NCI-H2107 treated with DMSO at 0.1 percent for 48 hours (cell line): ENCODE data around the gene TXNRD2.

ENCODE experiments used
- DNase-seq: peaks from one replicate; lab custom pipeline; 2025; ENCODE audit not compliant: unreplicated experiment; lab: John Stamatoyannopoulos, UW

The TXNRD2 gene

DNA sequence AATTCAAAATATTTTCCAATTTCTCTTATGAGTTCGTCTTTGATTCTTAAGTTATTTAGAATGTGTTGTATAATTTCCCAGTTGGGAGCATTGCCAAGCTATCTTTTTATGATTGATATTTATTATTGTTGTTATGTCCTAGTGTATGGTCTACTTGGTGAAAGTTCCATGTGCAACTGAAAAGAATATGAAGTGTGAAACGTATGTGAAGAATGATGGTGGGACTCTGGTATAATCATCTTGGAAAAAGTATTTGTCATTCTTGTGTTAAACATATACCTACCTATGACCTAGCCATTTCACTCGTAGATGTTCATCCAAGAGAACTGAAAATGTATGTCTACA lies 75.0 kb downstream of the TXNRD2 start:
- DNase-seq: no peak

DNA sequence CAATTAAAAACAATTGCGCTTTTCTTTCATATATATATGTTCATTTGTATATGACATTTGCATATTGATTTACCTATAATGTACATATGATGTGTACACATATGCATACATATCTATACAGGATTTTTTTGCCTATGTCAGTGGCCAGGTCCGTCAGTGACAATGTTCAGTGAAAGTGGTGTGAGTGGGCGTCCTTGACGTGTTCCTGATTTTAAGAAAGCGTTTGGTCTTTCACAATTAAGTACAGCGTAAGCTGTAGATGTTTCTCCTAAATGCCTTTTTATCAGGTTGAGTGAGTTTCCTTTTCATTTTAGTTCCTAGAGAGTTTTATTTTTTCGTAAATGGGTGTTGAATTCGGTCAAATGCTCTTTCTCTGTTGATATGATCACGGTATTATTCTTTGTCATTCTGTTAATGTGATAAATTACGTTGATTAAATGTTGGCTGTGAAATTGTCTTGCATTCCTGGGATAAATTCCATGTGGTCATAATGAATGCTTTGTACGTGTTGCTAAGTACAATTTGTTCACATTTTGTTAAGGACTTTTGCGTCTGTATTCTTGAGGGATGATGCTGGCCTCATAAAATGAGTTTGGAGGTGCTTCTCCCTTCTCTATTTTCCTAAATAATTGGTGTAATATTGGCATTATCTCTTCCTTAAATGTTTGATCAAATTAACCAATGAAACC lies 76.3 kb downstream of the TXNRD2 start:
- no peak for DNase-seq

- no peak for DNase-seq
Measured at GRCh38 chr22:19864538-19865106, 77.0 kb downstream of the TXNRD2 start.

DNA sequence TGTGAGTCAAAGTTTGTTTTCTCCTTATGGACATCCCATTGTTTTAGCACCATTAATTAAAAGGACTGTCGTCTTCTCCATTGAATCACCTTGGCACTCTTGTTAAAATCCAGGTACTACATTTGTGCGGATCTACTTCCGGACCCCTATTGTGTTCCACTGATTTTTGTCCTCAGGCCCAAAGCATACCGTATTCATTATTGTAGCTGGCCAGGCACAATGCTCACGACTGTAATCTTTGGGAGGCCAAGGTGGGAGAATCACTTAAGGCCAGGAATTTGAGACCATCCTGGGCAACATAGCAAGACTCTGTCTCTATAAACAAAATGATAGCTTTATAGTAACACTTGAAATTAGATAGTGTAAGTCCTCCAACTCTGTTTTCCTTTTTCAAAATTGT lies 78.0 kb downstream of the TXNRD2 start:
- no peak for DNase-seq

DNA sequence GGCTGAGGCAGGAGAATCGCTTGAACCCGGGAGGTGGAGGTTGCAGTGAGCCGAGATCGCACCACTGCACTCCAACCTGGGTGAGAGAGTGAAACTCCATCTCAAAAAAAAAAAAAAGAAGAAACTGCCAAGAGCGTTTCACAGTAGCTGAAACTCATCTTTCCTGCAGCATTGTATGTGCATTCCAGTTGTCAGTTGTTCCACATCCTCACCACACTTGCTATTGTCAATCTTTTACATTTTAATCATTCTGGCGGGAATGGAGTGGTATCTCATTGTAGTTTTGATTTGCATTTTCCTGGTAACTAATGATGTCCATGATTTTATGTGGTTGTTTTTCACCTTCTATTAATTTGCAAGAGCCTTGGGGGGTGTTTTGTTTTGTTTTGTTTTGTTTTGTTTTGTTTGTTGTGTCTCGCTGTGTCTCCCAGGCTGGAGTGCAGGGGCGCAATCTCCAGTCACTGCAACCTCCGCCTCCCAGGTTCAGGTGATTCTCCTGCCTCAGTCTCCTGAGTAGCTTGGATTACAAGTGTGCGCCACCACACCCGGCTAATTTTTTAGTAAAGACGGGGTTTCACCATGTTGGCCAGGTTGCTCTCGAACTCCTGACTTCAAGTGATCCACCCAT lies 78.9 kb downstream of the TXNRD2 start:
- DNase-seq: no peak

DNA sequence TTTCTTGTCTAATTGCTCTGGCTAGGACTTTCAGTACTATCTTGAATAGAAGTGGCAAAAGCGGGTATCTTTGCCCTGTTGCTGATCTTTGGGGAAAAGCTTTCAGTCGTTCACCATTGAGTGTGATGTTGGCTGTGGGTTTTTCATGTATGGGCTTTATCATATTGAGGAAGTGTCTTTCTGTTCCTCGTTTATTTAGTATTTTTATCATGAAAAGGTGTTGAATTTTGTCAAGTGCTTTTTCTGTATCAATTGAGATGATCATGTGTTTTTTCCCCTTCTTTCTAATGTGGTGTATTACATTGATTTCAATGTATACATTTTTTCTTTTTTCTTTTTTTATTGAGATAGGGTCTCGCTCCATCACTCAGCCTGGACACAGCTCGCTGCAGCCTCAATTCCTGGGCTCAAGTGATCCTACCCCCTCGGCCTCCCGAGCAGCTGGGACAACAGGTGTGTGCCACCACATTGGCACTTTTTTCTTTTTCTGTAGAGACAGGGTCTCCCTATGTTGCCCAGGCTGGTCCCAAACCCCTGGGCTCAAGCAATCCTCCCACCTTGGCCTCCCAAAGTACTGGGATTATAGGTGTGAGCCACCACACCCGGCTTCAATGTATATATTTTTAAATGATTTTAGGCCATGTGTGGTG lies 81.6 kb downstream of the TXNRD2 start:
- no peak for DNase-seq

GRCh38 chr22:19857382-19857781 lies 84.2 kb downstream of the TXNRD2 start:
- no peak for DNase-seq

DNA sequence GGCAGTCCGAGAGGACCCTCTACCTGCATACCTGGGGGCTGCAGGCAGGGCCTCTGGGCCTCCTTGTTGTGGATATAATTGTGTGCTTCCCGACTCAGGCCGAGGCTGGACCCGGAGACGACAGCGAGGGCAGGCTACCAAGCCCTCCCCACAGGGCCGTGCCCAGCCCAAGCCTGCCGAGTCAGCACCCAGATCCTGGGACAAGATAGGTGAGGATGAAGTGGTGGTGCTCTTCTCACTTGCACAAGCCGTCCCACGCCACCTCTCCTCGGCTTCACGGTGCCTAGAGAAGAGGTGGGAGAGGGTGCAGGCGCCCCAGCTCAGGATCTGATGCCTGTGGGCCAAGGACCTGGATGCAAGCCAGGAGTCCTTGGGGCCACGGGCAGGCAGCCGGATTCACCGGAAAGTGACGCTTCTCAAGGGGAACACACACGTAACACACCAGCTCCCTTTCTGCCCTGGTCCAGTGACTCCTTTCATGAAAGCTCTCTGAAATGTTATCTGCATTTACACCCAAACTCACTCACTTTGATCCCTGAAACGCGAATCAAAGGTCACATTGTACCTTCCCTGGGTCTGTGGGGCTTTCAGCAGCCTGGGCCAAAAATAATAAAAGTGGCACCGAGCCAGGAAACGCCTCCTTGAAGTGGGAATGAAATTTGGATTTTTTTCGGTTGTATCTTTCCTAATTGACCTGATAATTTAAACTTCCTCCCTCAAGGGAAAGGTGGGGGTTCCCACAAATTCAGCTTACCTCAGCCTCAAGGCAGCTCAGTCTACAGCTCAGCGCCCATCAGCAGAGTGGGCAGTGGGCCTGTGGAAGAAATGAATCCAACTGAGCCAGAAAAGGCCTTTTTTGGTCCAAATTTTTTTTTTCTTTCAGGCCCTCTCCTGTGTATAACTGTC lies 85.9 kb downstream of the TXNRD2 start:
- no peak for DNase-seq

- peak; percentile 70 for DNase-seq
Measured at GRCh38 chr22:19854778-19855503, 86.7 kb downstream of the TXNRD2 start, which contains the start of the genes GNB1L and RTL10. TSS of gene GNB1L (minus strand) at chr22:19854874. CDS start at chr22:19821355, 33,519 bp downstream. TSS of gene RTL10 (minus strand) at chr22:19854874. CDS start at chr22:19852261, 2,613 bp downstream.

DNA sequence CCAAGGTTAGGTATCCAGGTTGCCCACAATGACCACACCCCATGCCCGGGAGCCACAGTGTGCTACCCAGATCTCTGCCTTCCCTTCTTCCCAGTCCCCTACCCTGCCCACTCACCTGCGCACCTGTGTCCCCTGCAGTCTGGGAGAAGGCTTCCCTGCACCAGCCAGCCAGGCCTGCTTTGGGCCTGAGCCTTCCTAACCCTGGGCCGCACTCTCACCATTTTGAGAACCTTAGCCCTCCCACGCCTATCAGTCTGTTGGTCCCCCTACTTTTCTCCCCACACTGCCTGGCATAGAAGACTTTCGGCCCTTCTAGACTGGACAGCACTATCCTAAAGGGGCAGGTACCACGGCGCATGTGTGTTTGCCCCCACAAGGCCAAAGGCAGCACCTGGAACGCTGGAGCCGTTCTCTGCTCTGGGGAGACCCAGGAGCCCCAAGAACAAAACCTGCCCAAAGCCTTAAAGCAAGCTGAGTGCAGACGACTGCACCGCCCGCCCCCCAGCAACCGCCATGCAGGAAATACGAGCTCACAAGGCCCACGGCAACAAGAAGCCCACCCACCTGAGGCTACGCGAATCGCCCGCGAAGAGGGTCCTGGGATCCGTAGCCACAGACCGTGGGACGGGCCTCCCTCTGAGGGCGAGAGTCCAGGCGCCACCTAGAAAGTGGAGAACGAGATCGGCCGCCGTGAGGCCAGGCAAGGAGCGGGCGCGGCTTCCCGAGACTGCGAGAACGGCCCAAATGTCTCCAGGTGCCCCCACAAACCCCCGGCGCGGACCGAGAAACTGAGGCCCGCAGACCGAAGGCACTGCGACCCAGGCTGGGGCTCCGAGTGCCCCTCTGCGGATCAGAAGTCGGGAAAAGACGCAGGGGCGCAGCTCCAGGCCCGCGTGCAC lies 87.5 kb downstream of the TXNRD2 start:
- DNase-seq: no peak

GRCh38 chr22:19853058-19853878 lies 88.3 kb downstream of the TXNRD2 start:
- DNase-seq: no peak

DNA sequence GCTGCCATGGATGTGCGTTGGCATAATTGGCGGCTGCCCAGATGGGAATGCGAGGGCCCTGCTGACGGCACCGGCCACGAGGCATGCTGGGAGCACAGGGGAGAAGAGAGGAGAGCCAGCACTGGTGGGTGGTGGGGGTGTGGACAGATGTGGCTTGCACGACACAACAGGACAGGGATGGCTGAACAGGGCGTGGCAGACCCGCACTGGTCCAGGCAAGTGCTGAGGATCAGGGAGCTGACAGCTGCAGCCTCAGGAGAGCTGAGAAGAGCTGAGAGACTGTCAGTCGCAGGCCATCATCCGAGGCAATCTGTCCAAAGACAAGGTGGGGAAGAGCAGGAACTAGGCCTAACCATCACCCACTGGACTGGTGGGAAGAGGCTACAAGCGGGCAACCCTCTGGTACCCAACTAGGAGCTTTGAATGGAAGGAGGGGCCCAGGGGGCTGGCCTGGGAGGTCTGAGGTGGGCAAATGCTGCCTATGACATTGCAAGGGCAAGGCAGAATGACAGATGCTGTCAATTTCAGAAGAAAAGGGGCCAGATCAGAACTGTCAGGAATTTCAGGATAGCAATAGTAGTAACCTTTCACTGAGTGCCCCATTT lies 89.3 kb downstream of the TXNRD2 start:
- DNase-seq: no peak

DNA sequence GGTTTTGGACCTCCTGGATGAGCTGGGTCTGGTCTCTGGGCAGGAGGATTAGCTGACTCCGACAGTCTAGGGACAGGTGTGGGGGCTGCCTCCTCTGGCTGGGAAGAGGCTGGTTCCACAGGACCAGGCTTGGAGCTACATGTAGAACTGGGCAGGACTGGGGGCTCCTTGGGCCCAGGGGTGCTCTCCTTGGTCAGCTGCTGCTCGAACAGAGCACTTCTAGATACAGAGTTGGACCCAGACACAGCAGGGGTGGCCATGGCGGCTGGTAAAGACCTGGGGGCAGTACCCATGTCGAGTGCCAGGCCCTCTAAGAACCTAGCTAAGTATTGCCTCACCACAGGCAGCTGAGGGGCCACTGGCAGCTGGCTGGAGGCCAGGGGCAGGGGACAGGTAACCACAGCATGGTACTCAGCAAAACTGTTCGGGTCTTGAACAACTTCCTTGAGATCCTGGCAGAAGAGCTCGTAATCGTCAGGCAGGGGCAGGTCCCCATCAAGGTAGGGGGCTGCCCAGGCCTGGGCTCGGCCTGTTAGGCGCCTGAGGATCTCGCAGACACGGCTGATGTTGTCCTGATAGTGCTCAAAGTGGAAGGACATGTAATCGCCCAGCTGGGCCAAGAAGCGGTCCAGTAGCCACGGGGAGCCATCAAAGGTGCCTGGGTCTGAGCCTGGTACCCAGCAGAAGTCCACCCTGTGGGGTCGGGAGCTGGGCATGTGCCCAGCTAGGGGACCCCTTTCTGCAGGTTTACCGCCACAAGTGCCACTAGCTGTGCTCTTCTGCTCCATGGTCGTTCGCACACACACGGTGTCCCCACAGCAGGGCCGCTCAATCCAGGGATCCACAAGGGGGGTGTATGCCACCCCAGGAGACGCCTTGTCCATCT lies 90.1 kb downstream of the TXNRD2 start:
- DNase-seq: no peak

DNA sequence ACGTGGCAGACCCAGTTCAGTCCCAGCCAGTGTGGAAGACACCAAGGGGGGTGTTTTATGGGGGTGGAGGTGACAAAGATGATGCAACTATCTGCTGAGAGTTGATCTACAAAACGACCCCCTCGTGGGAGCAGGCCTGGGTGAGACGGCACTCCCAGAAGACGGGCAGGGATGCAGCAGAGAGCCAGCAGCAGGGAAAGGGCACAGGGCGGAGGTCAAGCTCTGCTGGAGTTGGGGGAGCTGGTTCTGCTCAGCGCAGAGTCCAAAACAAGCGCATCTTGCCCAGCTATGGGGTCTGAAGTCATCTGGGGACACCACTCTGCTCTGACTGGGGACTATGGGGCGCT lies 90.9 kb downstream of the TXNRD2 start:
- no peak for DNase-seq

DNA sequence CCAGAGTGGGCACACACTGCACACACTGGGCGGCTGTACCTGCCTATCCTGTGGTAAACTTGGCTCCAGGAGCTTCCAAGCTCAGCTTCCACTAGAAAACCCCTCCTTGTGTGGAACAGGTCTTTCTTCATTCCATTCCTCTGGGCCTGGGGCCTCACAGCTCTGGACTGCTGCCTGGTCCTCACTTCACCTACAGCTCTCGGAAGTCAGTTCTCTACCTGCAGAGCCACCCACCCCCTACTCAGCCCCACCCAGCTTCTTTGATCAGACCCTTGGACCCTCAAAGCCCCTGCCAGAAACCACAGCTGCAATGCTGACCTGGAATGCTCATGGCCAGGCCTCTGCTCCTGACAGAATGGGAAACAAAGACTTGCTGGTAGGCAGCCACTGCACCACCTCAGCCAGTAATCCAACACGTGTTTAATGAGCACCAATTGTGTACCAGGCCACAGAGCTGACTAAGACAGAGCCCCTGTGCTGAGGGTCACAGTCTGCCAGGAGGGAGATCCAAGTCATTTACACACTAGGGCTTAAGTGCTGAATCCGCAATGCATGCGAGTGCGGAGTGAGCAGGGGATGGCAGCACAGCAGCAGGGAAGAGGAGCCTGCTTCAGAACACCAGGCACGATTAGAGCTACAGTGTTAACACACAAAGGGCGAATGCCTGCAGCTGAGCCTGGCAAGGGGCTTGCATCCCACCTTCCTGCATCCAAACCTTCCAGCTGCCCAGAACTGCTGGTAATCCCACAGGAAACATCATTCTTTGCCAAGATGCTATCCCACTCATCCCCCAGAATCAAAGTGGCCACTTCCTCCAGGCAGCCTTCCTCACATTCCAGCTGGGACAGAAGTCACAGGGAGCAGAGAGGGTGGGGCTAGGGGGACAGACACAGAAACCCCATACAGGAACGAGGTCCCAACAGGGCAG lies 91.5 kb downstream of the TXNRD2 start:
- no peak for DNase-seq
